ENCODE results near the gene HSBP1L1.

GRCh38 chr18:79917853-79918614 is 46.4 kb upstream of the HSBP1L1 start:
- TF ChIP-seq SUZ12 (IDR thresholded peaks at IDR 0.05; ENCODE audit: extremely low read depth, insufficient read depth, insufficient read length) (no peak), ZNF274 (IDR thresholded peaks at IDR 0.05; ENCODE audit: low read depth, low read length) (no peak)

Measured in NT2/D1 (cell line).